ENCODE data around the gene RAB1A. TPM values are rescaled to one million over a fixed set of nuclear protein-coding genes. Genes with fewer than 3 reads are reported as not detected.

RAB1A gene
- total RNA-seq, 1 donor from 2014 or later: 259 TPM

DNA sequence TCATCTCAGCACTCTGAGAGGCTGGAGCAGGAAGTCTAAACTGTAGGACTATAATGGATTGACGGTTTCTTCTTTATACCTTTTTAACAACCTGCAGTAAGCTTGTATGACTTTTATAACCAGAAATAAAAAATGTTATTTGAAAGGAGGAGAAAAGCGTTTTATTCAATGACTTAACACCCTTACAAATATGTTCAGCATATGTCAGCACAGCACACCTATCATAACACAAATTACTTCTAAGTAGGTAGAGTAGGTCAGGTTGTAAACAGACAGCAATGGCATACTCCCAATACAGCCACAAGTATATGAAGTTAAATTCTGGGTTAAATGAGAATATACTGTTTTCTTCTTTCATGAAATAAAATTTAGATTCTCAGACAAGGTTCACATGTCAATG is 16.1 kb downstream of the RAB1A start:
- Mint-ChIP-seq H3K4me1 (ENCODE audit: low read depth, unreplicated experiment) (peaks cover 16% of the 10 kb centered on the region), H3K4me3 (ENCODE audit: unreplicated experiment) (no peak overlapping the region), H3K36me3 (ENCODE audit: low read depth, unreplicated experiment) (peaks cover 4% of the 10 kb centered on the region), H3K9me3 (ENCODE audit: unreplicated experiment) (no peaks in the 10 kb centered on the region), H3K27ac (ENCODE audit: unreplicated experiment) (no peak overlapping the region), H3K27me3 (ENCODE audit: low read depth, unreplicated experiment) (no peaks in the 10 kb centered on the region)
- no peaks in the 10 kb centered on the region for H3K9me3 ChIP-seq (ENCODE audit: insufficient read depth, low read depth, low read length)
- H3K4me1 ChIP-seq (ENCODE audit: insufficient read depth, low read length): no peaks in the 10 kb centered on the region
- no peak overlapping the region for H3K27ac ChIP-seq (ENCODE audit: low read depth, low read length)
- DNase-seq (ENCODE audit: low read depth) (no peak), FAIRE-seq (no peak)
- no peak overlapping the region for H2AFZ ChIP-seq (ENCODE audit: low read depth, low read length)
- H3K27me3 ChIP-seq (ENCODE audit: insufficient read depth, low read length): no peaks in the 10 kb centered on the region
- no peak overlapping the region for H3K4me3 ChIP-seq (ENCODE audit: insufficient read depth, low read depth, low read length)
- H4K20me1 ChIP-seq (ENCODE audit: insufficient read depth, low read length): peaks cover 99% of the 10 kb centered on the region
- H3K9ac ChIP-seq (ENCODE audit: low read length): no peak overlapping the region
- no peak overlapping the region for H3K4me2 ChIP-seq (ENCODE audit: low read length)
- H3K79me2 ChIP-seq (ENCODE audit: insufficient read depth, low read length): peaks cover 99% of the 10 kb centered on the region
- no peaks in the 10 kb centered on the region for H3K36me3 ChIP-seq (ENCODE audit: insufficient read depth, low read length)
- TF ChIP-seq EZH2 (IDR thresholded peaks at IDR 0.05; ENCODE audit: insufficient read depth, low read length): no peak
- TF ChIP-seq, protein P1, sequence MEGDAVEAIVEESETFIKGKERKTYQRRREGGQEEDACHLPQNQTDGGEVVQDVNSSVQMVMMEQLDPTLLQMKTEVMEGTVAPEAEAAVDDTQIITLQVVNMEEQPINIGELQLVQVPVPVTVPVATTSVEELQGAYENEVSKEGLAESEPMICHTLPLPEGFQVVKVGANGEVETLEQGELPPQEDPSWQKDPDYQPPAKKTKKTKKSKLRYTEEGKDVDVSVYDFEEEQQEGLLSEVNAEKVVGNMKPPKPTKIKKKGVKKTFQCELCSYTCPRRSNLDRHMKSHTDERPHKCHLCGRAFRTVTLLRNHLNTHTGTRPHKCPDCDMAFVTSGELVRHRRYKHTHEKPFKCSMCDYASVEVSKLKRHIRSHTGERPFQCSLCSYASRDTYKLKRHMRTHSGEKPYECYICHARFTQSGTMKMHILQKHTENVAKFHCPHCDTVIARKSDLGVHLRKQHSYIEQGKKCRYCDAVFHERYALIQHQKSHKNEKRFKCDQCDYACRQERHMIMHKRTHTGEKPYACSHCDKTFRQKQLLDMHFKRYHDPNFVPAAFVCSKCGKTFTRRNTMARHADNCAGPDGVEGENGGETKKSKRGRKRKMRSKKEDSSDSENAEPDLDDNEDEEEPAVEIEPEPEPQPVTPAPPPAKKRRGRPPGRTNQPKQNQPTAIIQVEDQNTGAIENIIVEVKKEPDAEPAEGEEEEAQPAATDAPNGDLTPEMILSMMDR (IDR thresholded peaks at IDR 0.05; ENCODE audit: insufficient read depth, low read depth, low read length): no peak

DNA sequence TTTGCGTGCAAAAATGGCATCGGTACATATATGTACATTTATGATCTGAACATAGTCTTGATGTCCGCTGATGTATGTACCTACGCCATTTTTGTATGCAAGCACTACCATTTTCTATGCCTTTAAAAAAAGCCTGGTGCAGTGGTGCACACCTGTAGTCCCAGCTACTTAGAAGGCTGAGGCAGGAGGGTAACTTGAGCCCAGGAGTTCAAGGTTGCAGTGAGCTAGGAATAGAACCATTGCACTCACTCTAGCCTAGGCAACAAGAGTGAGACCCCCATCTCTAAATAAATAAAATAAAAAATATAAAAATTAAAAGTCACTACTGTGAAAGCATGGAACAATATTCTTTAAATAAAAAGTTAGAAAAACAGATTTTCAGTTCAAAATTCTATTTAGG is 16.7 kb downstream of the RAB1A start:
- no peak for DNase-seq (ENCODE audit: low read depth)
- Histone ChIP-seq H3K4me1 (ENCODE audit: insufficient read depth, low read length) (no peaks in the 10 kb centered on the region), H2AFZ (ENCODE audit: low read depth, low read length) (no peak overlapping the region), H3K9ac (ENCODE audit: low read length) (no peak overlapping the region), H3K36me3 (ENCODE audit: insufficient read depth, low read length) (no peaks in the 10 kb centered on the region), H3K27me3 (ENCODE audit: insufficient read depth, low read length) (no peaks in the 10 kb centered on the region), H3K9me3 (ENCODE audit: insufficient read depth, low read depth, low read length) (no peaks in the 10 kb centered on the region), H3K4me2 (ENCODE audit: low read length) (no peak overlapping the region), H3K79me2 (ENCODE audit: insufficient read depth, low read length) (peaks cover 99% of the 10 kb centered on the region), H3K4me3 (ENCODE audit: insufficient read depth, low read depth, low read length) (no peak overlapping the region), H3K27ac (ENCODE audit: low read depth, low read length) (no peak overlapping the region), H4K20me1 (ENCODE audit: insufficient read depth, low read length) (peaks cover 99% of the 10 kb centered on the region)
- Mint-ChIP-seq H3K27me3 (ENCODE audit: low read depth, unreplicated experiment) (no peaks in the 10 kb centered on the region), H3K4me3 (ENCODE audit: unreplicated experiment) (no peak overlapping the region), H3K9me3 (ENCODE audit: unreplicated experiment) (no peaks in the 10 kb centered on the region), H3K4me1 (ENCODE audit: low read depth, unreplicated experiment) (peaks cover 16% of the 10 kb centered on the region), H3K36me3 (ENCODE audit: low read depth, unreplicated experiment) (peaks cover 5% of the 10 kb centered on the region), H3K27ac (ENCODE audit: unreplicated experiment) (no peak overlapping the region)
- TF ChIP-seq EZH2 (IDR thresholded peaks at IDR 0.05; ENCODE audit: insufficient read depth, low read length): no peak
- TF ChIP-seq, protein P1 (IDR thresholded peaks at IDR 0.05; ENCODE audit: insufficient read depth, low read depth, low read length): no peak
- no peak for FAIRE-seq

DNA sequence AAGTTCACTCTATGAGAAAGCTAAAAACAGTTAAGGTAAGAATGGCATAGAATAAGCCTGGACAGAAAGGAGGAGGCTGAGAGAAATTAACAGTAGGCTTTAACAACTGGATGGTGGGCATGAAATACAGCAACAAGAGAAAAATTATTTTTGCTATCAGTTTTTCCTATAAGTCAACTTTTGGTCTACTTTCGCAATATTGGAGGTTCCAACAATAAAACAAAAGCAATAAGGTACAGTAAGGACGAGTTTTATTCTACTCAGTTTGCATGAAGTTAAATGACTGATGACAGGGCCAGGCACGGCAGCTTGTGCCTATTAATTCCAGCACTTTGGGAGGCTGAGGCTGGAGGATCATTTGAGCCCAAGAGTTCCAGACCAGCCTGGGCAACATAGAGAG is 17.3 kb downstream of the RAB1A start:
- H3K9me3 ChIP-seq (ENCODE audit: insufficient read depth, low read depth, low read length): no peaks in the 10 kb centered on the region
- Mint-ChIP-seq H3K27ac (ENCODE audit: unreplicated experiment) (no peak overlapping the region), H3K4me3 (ENCODE audit: unreplicated experiment) (no peak overlapping the region), H3K9me3 (ENCODE audit: unreplicated experiment) (no peaks in the 10 kb centered on the region), H3K27me3 (ENCODE audit: low read depth, unreplicated experiment) (no peaks in the 10 kb centered on the region), H3K36me3 (ENCODE audit: low read depth, unreplicated experiment) (peaks cover 5% of the 10 kb centered on the region), H3K4me1 (ENCODE audit: low read depth, unreplicated experiment) (peaks cover 12% of the 10 kb centered on the region)
- no peak for DNase-seq (ENCODE audit: low read depth)
- TF ChIP-seq, protein P1 (IDR thresholded peaks at IDR 0.05; ENCODE audit: insufficient read depth, low read depth, low read length): no peak
- TF ChIP-seq EZH2 (IDR thresholded peaks at IDR 0.05; ENCODE audit: insufficient read depth, low read length): no peak
- H3K79me2 ChIP-seq (ENCODE audit: insufficient read depth, low read length): peaks cover 99% of the 10 kb centered on the region
- no peaks in the 10 kb centered on the region for H3K27me3 ChIP-seq (ENCODE audit: insufficient read depth, low read length)
- no peak overlapping the region for H3K27ac ChIP-seq (ENCODE audit: low read depth, low read length)
- no peak overlapping the region for H3K4me2 ChIP-seq (ENCODE audit: low read length)
- H3K4me1 ChIP-seq (ENCODE audit: insufficient read depth, low read length): no peaks in the 10 kb centered on the region
- FAIRE-seq: no peak
- no peak overlapping the region for H3K9ac ChIP-seq (ENCODE audit: low read length)
- no peak overlapping the region for H2AFZ ChIP-seq (ENCODE audit: low read depth, low read length)
- peaks cover under 1% of the 10 kb centered on the region for H3K36me3 ChIP-seq (ENCODE audit: insufficient read depth, low read length)
- peaks cover 99% of the 10 kb centered on the region for H4K20me1 ChIP-seq (ENCODE audit: insufficient read depth, low read length)
- H3K4me3 ChIP-seq (ENCODE audit: insufficient read depth, low read depth, low read length): no peak overlapping the region

Measured in astrocyte (in vitro differentiated cells and primary cell).